ENCODE results near the gene DHCR7.

GRCh38 chr11:71387200-71387599, 61.0 kb downstream of the DHCR7 start:
- TF ChIP-seq POLR2A (IDR thresholded peaks at IDR 0.05) (no peak), CTCF (IDR thresholded peaks at IDR 0.05) (no peak)
